Measurements from ENCODE around the gene BRCA1. TPM values are rescaled to one million over a fixed set of nuclear protein-coding genes. Genes with fewer than 3 reads are reported as not detected.

BRCA1 gene
- total and polyA plus RNA-seq, 2 donors (not counting 1 experiment from before 2014, with no cell fraction given): 2.4 to 7.2 TPM

DNA sequence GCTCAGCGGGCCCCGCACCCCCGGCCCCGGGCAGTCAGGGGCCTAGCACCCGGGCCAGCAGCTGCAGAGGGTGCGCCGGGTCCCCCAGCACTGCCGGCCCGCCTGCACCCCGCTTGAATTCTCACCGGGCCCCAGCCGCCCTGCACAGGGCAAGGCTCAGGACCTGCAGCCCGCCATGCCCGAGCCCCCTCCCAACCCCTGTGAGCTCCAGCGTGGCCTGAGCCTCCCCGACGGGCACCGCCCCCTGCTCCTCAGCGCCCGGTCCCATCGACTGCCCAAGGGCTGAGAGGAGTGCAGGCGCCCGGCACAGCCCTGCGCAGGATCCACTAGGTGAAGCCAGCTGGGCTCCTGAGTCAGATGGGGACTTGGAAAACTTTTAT is 1.7 kb upstream of the BRCA1 start:
- TF ChIP-seq, protein P1, sequence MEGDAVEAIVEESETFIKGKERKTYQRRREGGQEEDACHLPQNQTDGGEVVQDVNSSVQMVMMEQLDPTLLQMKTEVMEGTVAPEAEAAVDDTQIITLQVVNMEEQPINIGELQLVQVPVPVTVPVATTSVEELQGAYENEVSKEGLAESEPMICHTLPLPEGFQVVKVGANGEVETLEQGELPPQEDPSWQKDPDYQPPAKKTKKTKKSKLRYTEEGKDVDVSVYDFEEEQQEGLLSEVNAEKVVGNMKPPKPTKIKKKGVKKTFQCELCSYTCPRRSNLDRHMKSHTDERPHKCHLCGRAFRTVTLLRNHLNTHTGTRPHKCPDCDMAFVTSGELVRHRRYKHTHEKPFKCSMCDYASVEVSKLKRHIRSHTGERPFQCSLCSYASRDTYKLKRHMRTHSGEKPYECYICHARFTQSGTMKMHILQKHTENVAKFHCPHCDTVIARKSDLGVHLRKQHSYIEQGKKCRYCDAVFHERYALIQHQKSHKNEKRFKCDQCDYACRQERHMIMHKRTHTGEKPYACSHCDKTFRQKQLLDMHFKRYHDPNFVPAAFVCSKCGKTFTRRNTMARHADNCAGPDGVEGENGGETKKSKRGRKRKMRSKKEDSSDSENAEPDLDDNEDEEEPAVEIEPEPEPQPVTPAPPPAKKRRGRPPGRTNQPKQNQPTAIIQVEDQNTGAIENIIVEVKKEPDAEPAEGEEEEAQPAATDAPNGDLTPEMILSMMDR (IDR thresholded peaks at IDR 0.05): no peak
- TF ChIP-seq EZH2 (IDR thresholded peaks at IDR 0.05; ENCODE audit: borderline replicate concordance, insufficient read depth, low read depth, low read length, poor library complexity, severe bottlenecking): no peak
- Mint-ChIP-seq H3K4me3 (peak overlapping the region; percentile 73), H3K9me3 (ENCODE audit: insufficient read depth) (no peaks in the 10 kb centered on the region), H3K27me3 (no peaks in the 10 kb centered on the region), H3K4me1 (peaks cover 35% of the 10 kb centered on the region), H3K27ac (no peak overlapping the region)
- Histone ChIP-seq H3K4me1 (ENCODE audit: control insufficient read depth in 2 of 2, insufficient read depth in 2 of 2, low read length in 2 of 2) (peaks cover 12 to 24% of the 10 kb centered on the region in 2 donors), H3K4me3 (ENCODE audit: control extremely low read depth in 1 of 5, extremely low read depth in 1 of 5, insufficient read depth in 1 of 5, low read depth in 2 of 5, low read length in 4 of 5) (no peak overlapping the region), H3K9ac (ENCODE audit: low read length) (no peak overlapping the region), H3K36me3 (replicated peaks in 1 of 2; ENCODE audit: control extremely low read depth in 1 of 2, control insufficient read depth in 1 of 2, extremely low read depth in 1 of 2, insufficient read depth in 2 of 2, low read length in 1 of 2) (peaks cover 0 to 6% of the 10 kb centered on the region in 2 experiments), H3K27ac (ENCODE audit: low read length in 2 of 2) (no peak overlapping the region), H2AFZ (ENCODE audit: insufficient read depth, low read depth, low read length, poor library complexity, severe bottlenecking) (no peak overlapping the region), H3K27me3 (replicated peaks in 1 of 4; ENCODE audit: control extremely low read depth in 1 of 4, control insufficient read depth in 3 of 4, insufficient read depth in 4 of 4, low read length in 3 of 4) (no peaks in the 10 kb centered on the region), H4K20me1 (ENCODE audit: control insufficient read depth, insufficient read depth, low read length, poor library complexity, severe bottlenecking) (no peaks in the 10 kb centered on the region), H3K4me2 (replicated peaks; ENCODE audit: low read depth, low read length, poor library complexity, severe bottlenecking) (no peak overlapping the region), H3K9me3 (ENCODE audit: control extremely low read depth in 1 of 3, control insufficient read depth in 2 of 3, insufficient read depth in 1 of 3, low read length in 2 of 3) (no peaks in the 10 kb centered on the region), H3K79me2 (ENCODE audit: control insufficient read depth, insufficient read depth, low read length) (peaks cover 28% of the 10 kb centered on the region)
- CTCF ChIA-PET: no interaction called here
- ATAC-seq (ENCODE audit: low read depth): no peak
- WGBS (ENCODE audit: insufficient coverage): 97% methylated on average over 24 of the region's 24 CpGs
- POLR2A ChIA-PET: interaction anchor here (0.6 to 1.3 kb wide), 2 partner anchors 44 to 1072 kb away, joined by 5 read pairs; partner anchors contain the start of gene NBR1
- peak; percentile 11 for DNase-seq
- intact Hi-C loops (cut with micrococcal nuclease): no loop called here

DNA sequence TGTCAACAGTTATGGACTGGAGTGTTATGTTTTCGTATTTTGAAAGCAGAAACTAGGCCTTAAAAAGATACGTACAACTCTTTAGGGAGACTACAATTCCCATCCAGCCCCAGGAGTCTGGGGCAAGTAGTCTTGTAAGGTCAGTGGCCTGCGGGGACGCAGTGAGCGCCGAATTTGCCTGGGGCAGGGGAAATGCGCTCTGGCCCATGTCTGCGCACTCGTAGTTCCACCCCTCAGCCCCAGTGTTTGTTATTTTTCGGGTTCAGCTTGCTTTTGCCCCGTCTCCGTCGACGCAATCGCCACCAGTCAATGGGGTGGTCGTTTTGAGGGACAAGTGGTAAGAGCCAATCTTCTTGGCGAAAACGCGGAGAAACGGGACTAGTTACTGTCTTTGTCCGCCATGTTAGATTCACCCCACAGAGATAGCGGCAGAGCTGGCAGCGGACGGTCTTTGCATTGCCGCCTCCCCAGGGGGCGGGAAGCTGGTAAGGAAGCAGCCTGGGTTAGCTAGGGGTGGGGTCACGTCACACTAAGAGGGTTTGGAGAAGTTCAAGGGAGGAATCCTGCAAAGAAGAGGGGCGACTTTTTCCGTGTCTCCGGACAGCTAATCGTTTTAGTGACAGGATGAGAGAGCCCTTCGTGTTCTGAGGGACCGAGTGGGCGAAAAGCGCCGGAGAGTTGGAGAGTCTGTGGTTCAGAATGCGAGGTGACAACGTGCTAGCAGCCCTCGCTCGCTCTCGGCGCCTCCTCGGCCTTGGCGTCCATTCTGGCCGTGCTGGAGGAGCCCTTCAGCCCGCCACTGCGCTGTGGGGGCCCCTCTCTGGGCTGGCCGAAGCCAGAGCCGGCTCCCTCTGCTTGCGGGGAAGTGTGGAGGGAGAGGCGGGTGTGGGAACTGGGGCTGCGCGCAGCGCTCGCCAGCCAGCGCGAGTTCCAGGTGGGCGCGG is 1.1 kb upstream of the BRCA1 start:
- H2AFZ ChIP-seq (ENCODE audit: insufficient read depth, low read depth, low read length, poor library complexity, severe bottlenecking): peak overlapping the region; percentile 91
- intact Hi-C loops (cut with micrococcal nuclease): loop anchor here (1.0 to 2.0 kb wide), 6 partner anchors 44 to 357 kb away; partner anchors contain the start of genes DHX8, IFI35, RPL27 and TMEM106A

More for the DNA sequence above, 1.1 kb upstream of the BRCA1 start:
- Histone ChIP-seq H3K4me2 (replicated peaks; ENCODE audit: low read depth, low read length, poor library complexity, severe bottlenecking) (peak overlapping the region; percentile 93), H3K4me3 (ENCODE audit: control extremely low read depth in 1 of 5, extremely low read depth in 1 of 5, insufficient read depth in 1 of 5, low read depth in 2 of 5, low read length in 4 of 5) (peak overlapping the region; percentile 68 to 97 (median 92)), H3K27ac (ENCODE audit: low read length in 2 of 2) (peak overlapping the region; percentile 60 to 82), H3K9me3 (ENCODE audit: control extremely low read depth in 1 of 3, control insufficient read depth in 2 of 3, insufficient read depth in 1 of 3, low read length in 2 of 3) (no peaks in the 10 kb centered on the region), H3K79me2 (ENCODE audit: control insufficient read depth, insufficient read depth, low read length) (peaks cover 28% of the 10 kb centered on the region), H4K20me1 (ENCODE audit: control insufficient read depth, insufficient read depth, low read length, poor library complexity, severe bottlenecking) (no peaks in the 10 kb centered on the region), H3K9ac (ENCODE audit: low read length) (peak overlapping the region; percentile 88), H3K36me3 (replicated peaks in 1 of 2; ENCODE audit: control extremely low read depth in 1 of 2, control insufficient read depth in 1 of 2, extremely low read depth in 1 of 2, insufficient read depth in 2 of 2, low read length in 1 of 2) (peaks cover 0 to 6% of the 10 kb centered on the region in 2 experiments), H3K27me3 (replicated peaks in 1 of 4; ENCODE audit: control extremely low read depth in 1 of 4, control insufficient read depth in 3 of 4, insufficient read depth in 4 of 4, low read length in 3 of 4) (no peaks in the 10 kb centered on the region), H3K4me1 (ENCODE audit: control insufficient read depth in 2 of 2, insufficient read depth in 2 of 2, low read length in 2 of 2) (peaks cover 12 to 24% of the 10 kb centered on the region in 2 donors)
- Mint-ChIP-seq H3K27ac (peak overlapping the region; percentile 91), H3K9me3 (ENCODE audit: insufficient read depth) (no peaks in the 10 kb centered on the region), H3K4me3 (peak overlapping the region; percentile 91), H3K27me3 (no peaks in the 10 kb centered on the region), H3K4me1 (peaks cover 35% of the 10 kb centered on the region)
- TF ChIP-seq, protein P1 (IDR thresholded peaks at IDR 0.05): no peak
- no peak for TF ChIP-seq EZH2 (IDR thresholded peaks at IDR 0.05; ENCODE audit: borderline replicate concordance, insufficient read depth, low read depth, low read length, poor library complexity, severe bottlenecking)
- WGBS (ENCODE audit: insufficient coverage): 90% methylated on average over 52 of the region's 59 CpGs
- POLR2A ChIA-PET: no interaction called here
- ATAC-seq (ENCODE audit: low read depth) (no peak), DNase-seq (peak; percentile 24)
- CTCF ChIA-PET: no interaction called here
